HCT116 (cell line): ENCODE results near the gene NOD1. TPM values are rescaled to one million over a fixed set of nuclear protein-coding genes. Genes with fewer than 3 reads are reported as not detected.
A peak's percentile ranks its signal among the peaks of the same experiment; 100 is the strongest.

ENCODE experiments used
- ATAC-seq: fragments of 200-7000 bp; cut with Tn5 transposase; 2 replicates; pipeline ENCODE4 v1.9.1; 2020; ENCODE audit warnings: mild to moderate bottlenecking, moderate library complexity
- BruUV-seq: library from RNA; stranded (reverse); fragments of 400-500 nt; replicated peaks from 2 replicates; lab custom pipeline; 2021; lab: Mats Ljungman, UMichigan
- CTCF ChIA-PET: fragments of 300-600 bp; sonication (Branson Sonifier 250); formaldehyde crosslinking; loops from one replicate; lab custom pipeline; 2021; ENCODE audit warnings: antibody characterized with exemption; lab: Charles Lee
- POLR2A ChIA-PET: fragments of 300-600, 350-600 bp; sonication (Branson Sonifier 250); formaldehyde crosslinking; loops from one replicate; lab custom pipeline; 2021; ENCODE audit warnings: antibody characterized with exemption; lab: Charles Lee
- RAD21 ChIA-PET, 2 experiments: fragments of 300-600 bp; sonication (Branson Sonifier 250); formaldehyde crosslinking; loops; one replicate each; lab custom pipeline; 2023; ENCODE audit warnings: low total read pairs in 2 of 2; ENCODE audit not compliant: uncharacterized antibody in 2 of 2, unreplicated experiment in 2 of 2, low non-redundant PET in 1 of 2; lab: Charles Lee
- DNase-seq: peaks from one replicate; pipeline ENCODE4 v3.0.0-alpha.2; 2010; ENCODE audit warnings: low read depth, low spot score
- H2AFZ ChIP-seq: fragments of 200-600 bp; shearing (Covaris generic), sonication (generic); 2 replicates; pipeline ENCODE4 v1.6.1; 2017; ENCODE audit warnings: low read depth, mixed run types, mixed read lengths, antibody characterized with exemption, low read length; ENCODE audit not compliant: poor library complexity, severe bottlenecking
- H3K27ac ChIP-seq: 2 replicates; pipeline ENCODE4 v1.5.1; 2012; ENCODE audit warnings: low read depth, low read length
- H3K27me3 ChIP-seq: fragments of 200-600 bp; sonication (generic); 2 replicates; pipeline ENCODE4 v1.6.1; 2016; ENCODE audit warnings: mixed run types, low read length, mixed read lengths; ENCODE audit not compliant: insufficient read depth
- H3K36me3 ChIP-seq, 2 experiments: fragments of 200-500 bp in 1 of 2; fragments of 200-600 bp in 1 of 2; sonication (Bioruptor generic) in 1 of 2; sonication (generic) in 1 of 2; 2 replicates each; pipeline versions ENCODE4 v1.5.1 to v1.6.1; 2014 to 2016; ENCODE audit warnings: low read length in 2 of 2, inconsistent platforms in 1 of 2, mixed read lengths in 1 of 2, mixed run types in 1 of 2; ENCODE audit not compliant: insufficient read depth in 2 of 2, control insufficient read depth in 1 of 2
- H3K4me1 ChIP-seq, 2 experiments: fragments of 200-600 bp in 1 of 2; sonication (generic) in 1 of 2; 2 replicates each; pipeline versions ENCODE4 v1.5.1 to v1.6.1; 2012 to 2017; ENCODE audit warnings: low read length in 2 of 2, inconsistent platforms in 1 of 2, mild to moderate bottlenecking in 1 of 2, mixed read lengths in 1 of 2, mixed run types in 1 of 2, moderate library complexity in 1 of 2; ENCODE audit not compliant: insufficient read depth in 2 of 2, control insufficient read depth in 1 of 2
- H3K4me2 ChIP-seq: fragments of 200-600 bp; sonication (generic); 2 replicates; pipeline ENCODE4 v1.6.1; 2017; ENCODE audit warnings: mixed run types, low read length, mixed read lengths
- H3K4me3 ChIP-seq, 2 experiments: fragments of 200-600 bp in 1 of 2; sonication (generic) in 1 of 2; replicated peaks in 1 of 2; 2 replicates each; pipeline ENCODE4 v1.5.1; 2011 to 2016; ENCODE audit warnings: low read length in 2 of 2, control low read depth in 1 of 2, low read depth in 1 of 2, mild to moderate bottlenecking in 1 of 2, mixed read lengths in 1 of 2, mixed run types in 1 of 2
- H3K79me2 ChIP-seq: fragments of 200-600 bp; sonication (generic); 2 replicates; pipeline ENCODE4 v1.6.1; 2017; ENCODE audit warnings: mild to moderate bottlenecking, mixed run types, low read length, moderate library complexity, mixed read lengths; ENCODE audit not compliant: insufficient read depth
- H3K9ac ChIP-seq: fragments of 200-600 bp; sonication (generic); 2 replicates; pipeline ENCODE4 v1.6.1; 2016; ENCODE audit warnings: low read length, mixed read lengths
- H3K9me2 ChIP-seq: fragments of 200-600 bp; sonication (generic), shearing (Covaris generic); 2 replicates; pipeline ENCODE4 v1.6.1; 2017; ENCODE audit warnings: mixed run types, mild to moderate bottlenecking, moderate library complexity; ENCODE audit not compliant: insufficient read depth
- H3K9me3 ChIP-seq, 2 experiments: fragments of 200-500 bp in 1 of 2; fragments of 200-600 bp in 1 of 2; sonication (Bioruptor generic) in 1 of 2; sonication (generic) in 1 of 2; 2 replicates each; pipeline ENCODE4 v1.6.1; 2014 to 2017; ENCODE audit warnings: low read length in 2 of 2, mixed read lengths in 2 of 2, inconsistent platforms in 1 of 2, low read depth in 1 of 2, mild to moderate bottlenecking in 1 of 2, mixed run types in 1 of 2, moderate library complexity in 1 of 2; ENCODE audit not compliant: control insufficient read depth in 1 of 2, insufficient read depth in 1 of 2
- H4K20me1 ChIP-seq: fragments of 200-600 bp; sonication (generic), shearing (Covaris generic); 2 replicates; pipeline ENCODE4 v1.6.1; 2017; ENCODE audit warnings: mixed run types, mild to moderate bottlenecking, moderate library complexity; ENCODE audit not compliant: insufficient read depth
- CBX3 ChIP-seq: IDR thresholded peaks from 2 replicates; pipeline ENCODE4 v1.6.1; 2012; ENCODE audit warnings: low read depth
- EGR1 ChIP-seq: IDR thresholded peaks from 2 replicates; pipeline ENCODE4 v1.6.1; 2012; ENCODE audit warnings: low read depth
- ELF1 ChIP-seq: IDR thresholded peaks from 2 replicates; pipeline ENCODE4 v1.6.1; 2012; ENCODE audit warnings: low read depth, borderline replicate concordance
- FOSL1 ChIP-seq: IDR thresholded peaks from 2 replicates; pipeline ENCODE4 v1.6.1; 2012; ENCODE audit warnings: low read depth
- JUND ChIP-seq: IDR thresholded peaks from 2 replicates; pipeline ENCODE4 v1.6.1; 2012
- MAX ChIP-seq: IDR thresholded peaks from 2 replicates; pipeline ENCODE4 v1.6.1; 2012
- POLR2A ChIP-seq: IDR thresholded peaks from 2 replicates; pipeline ENCODE4 v1.7.0; 2011; ENCODE audit warnings: borderline replicate concordance; ENCODE audit not compliant: insufficient read depth, insufficient read length; ENCODE audit errors: extremely low read depth
- REST ChIP-seq: IDR thresholded peaks from 2 replicates; pipeline ENCODE4 v1.6.1; 2012; ENCODE audit warnings: low read depth
- SP1 ChIP-seq: IDR thresholded peaks from 2 replicates; pipeline ENCODE4 v1.6.1; 2012; ENCODE audit warnings: low read depth
- SRF ChIP-seq: IDR thresholded peaks from 2 replicates; pipeline ENCODE4 v1.6.1; 2012; ENCODE audit warnings: low read depth
- YY1 ChIP-seq: IDR thresholded peaks from 2 replicates; pipeline ENCODE4 v1.6.1; 2011; ENCODE audit warnings: low read length, low read depth, moderate library complexity, mild to moderate bottlenecking; ENCODE audit not compliant: insufficient replicate concordance; ENCODE audit errors: extremely low read depth
- ZFX ChIP-seq: fragments of 450-650 bp; IDR thresholded peaks from 2 replicates; pipeline ENCODE4 v1.6.1; 2017
- intact Hi-C: fragments of 100-400 bp; cut with micrococcal nuclease; formaldehyde crosslinking; loops from 2 replicates; pipeline ENCODE4 v1.10.0; 2022
- total RNA-seq: library from RNA; stranded (reverse); gene quantifications from one replicate; pipeline ENCODE4 v1.2.1, GENCODE V29; 2021; ENCODE audit not compliant: unreplicated experiment
- TF ChIP-seq, protein P1 (sequence below): IDR thresholded peaks from 2 replicates; pipeline ENCODE4 v1.6.1; 2011; ENCODE audit warnings: mild to moderate bottlenecking, low read length, moderate library complexity; ENCODE audit not compliant: insufficient replicate concordance; ENCODE audit errors: extremely low read depth

Gene NOD1
- total RNA-seq, 1 experiment from 2014 or later: 5.9 TPM

DNA sequence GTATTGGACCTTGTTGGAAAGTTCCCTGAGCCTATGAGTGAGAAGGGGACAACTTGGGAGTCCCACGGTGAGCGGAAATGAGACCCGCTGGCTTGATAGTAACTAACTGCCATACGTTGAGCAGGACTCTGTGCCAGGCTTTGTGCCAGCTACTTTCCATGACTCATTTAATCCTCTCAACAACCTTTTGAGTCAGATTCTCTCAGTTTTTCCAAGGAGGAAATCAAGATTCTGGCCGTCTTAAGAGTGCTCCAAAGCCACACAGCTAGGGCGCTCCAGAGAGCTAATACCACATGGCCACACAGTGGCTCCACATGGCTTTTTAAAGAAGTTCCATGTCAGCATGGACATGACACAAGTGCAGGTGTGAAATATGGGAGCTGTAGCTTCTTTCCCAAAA lies 55.7 kb downstream of the NOD1 start (continued):
- TF ChIP-seq YY1 (no peak), CBX3 (peak; percentile 72)

GRCh38 chr7:30421647-30422196 lies 56.9 kb downstream of the NOD1 start:
- RAD21 ChIA-PET: no interaction called here
- Histone ChIP-seq H3K9me3 (no peaks in the 10 kb centered on the region), H4K20me1 (no peaks in the 10 kb centered on the region), H3K9me2 (no peaks in the 10 kb centered on the region), H3K4me1 (peaks cover 0 to 14% of the 10 kb centered on the region in 2 experiments; a peak in 2 of 4 replicates), H3K9ac (no peak overlapping the region), H3K79me2 (no peaks in the 10 kb centered on the region), H3K27ac (no peak overlapping the region), H3K4me3 (no peak overlapping the region), H2AFZ (no peak overlapping the region), H3K4me2 (no peak overlapping the region), H3K36me3 (no peaks in the 10 kb centered on the region), H3K27me3 (no peaks in the 10 kb centered on the region)
- no peak for ATAC-seq
- no TSS peak for BruUV-seq
- intact Hi-C loops: loop anchor here (5.0 kb wide), 1 partner anchor 141 kb away; no protein-coding TSS in a partner anchor
- TF ChIP-seq, protein P1, sequence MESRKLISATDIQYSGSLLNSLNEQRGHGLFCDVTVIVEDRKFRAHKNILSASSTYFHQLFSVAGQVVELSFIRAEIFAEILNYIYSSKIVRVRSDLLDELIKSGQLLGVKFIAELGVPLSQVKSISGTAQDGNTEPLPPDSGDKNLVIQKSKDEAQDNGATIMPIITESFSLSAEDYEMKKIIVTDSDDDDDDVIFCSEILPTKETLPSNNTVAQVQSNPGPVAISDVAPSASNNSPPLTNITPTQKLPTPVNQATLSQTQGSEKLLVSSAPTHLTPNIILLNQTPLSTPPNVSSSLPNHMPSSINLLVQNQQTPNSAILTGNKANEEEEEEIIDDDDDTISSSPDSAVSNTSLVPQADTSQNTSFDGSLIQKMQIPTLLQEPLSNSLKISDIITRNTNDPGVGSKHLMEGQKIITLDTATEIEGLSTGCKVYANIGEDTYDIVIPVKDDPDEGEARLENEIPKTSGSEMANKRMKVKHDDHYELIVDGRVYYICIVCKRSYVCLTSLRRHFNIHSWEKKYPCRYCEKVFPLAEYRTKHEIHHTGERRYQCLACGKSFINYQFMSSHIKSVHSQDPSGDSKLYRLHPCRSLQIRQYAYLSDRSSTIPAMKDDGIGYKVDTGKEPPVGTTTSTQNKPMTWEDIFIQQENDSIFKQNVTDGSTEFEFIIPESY: no peak
- TF ChIP-seq EGR1 (no peak), ZFX (no peak), CBX3 (no peak), SRF (no peak), REST (no peak), FOSL1 (no peak), POLR2A (no peak), MAX (no peak), SP1 (no peak), ELF1 (no peak), JUND (no peak)
- no peak for DNase-seq
- CTCF ChIA-PET: no interaction called here
- POLR2A ChIA-PET: no interaction called here
